Endothelial cell of umbilical vein (primary cell): ENCODE data around the gene ALG11. TPM values are rescaled to one million over a fixed set of nuclear protein-coding genes. Genes with fewer than 3 reads are reported as not detected.

ENCODE experiments used
- BruUV-seq: library from RNA; stranded (reverse); fragments of 400-500 nt; replicated peaks from 2 replicates; lab custom pipeline; 2021; lab: Mats Ljungman, UMichigan
- CTCF ChIA-PET: fragments of 300-600, 350-600 bp; sonication (Branson Sonifier 250); formaldehyde crosslinking; loops from one replicate; lab custom pipeline; 2021; ENCODE audit warnings: antibody characterized with exemption, inconsistent platforms; lab: Charles Lee
- POLR2A ChIA-PET: fragments of 300-600, 350-600 bp; sonication (Branson Sonifier 250); formaldehyde crosslinking; loops from one replicate; lab custom pipeline; 2021; ENCODE audit warnings: antibody characterized with exemption, inconsistent platforms; lab: Charles Lee
- DNase-seq: peaks from one replicate; pipeline ENCODE4 v3.0.0-alpha.2; 2011; ENCODE audit warnings: low read depth, low spot score
- FAIRE-seq: peaks from 2 replicates; lab custom pipeline; 2011; peaks lifted over from hg19 to GRCh38; lab: Jason Lieb, UNC
- H2AFZ ChIP-seq: 2 replicates; pipeline ENCODE4 v1.6.0; 2012; ENCODE audit warnings: low read depth, low read length, control low read depth, inconsistent platforms
- H3K27ac ChIP-seq: 2 replicates; pipeline ENCODE4 v1.5.1; 2011; ENCODE audit warnings: low read depth, mild to moderate bottlenecking, control low read depth, low read length, moderate library complexity; ENCODE audit not compliant: insufficient read depth
- H3K27me3 ChIP-seq, 2 experiments: 2 replicates each; pipeline versions ENCODE4 v1.6.0 to v1.6.1; 2011; ENCODE audit warnings: low read length in 2 of 2, mixed read lengths in 1 of 2; ENCODE audit not compliant: control insufficient read depth in 2 of 2, insufficient read depth in 2 of 2
- H3K36me3 ChIP-seq, 2 experiments: 2 replicates in 1 of 2; 3 replicates in 1 of 2; pipeline ENCODE4 v1.5.1; 2011; ENCODE audit warnings: low read length in 2 of 2, mild to moderate bottlenecking in 1 of 2, moderate library complexity in 1 of 2; ENCODE audit not compliant: control insufficient read depth in 2 of 2, insufficient read depth in 2 of 2; ENCODE audit errors: extremely low read depth in 1 of 2
- H3K4me1 ChIP-seq: 3 replicates; pipeline ENCODE4 v1.5.1; 2011; ENCODE audit warnings: mild to moderate bottlenecking, low read length; ENCODE audit not compliant: control insufficient read depth, insufficient read depth; ENCODE audit errors: extremely low read depth
- H3K4me2 ChIP-seq: 2 replicates; pipeline ENCODE4 v1.6.1; 2011; ENCODE audit warnings: low read length, control low read depth, mixed read lengths; ENCODE audit not compliant: insufficient read depth
- H3K4me3 ChIP-seq, 3 experiments: fragments of 200-600 bp in 1 of 3; sonication (generic), shearing (Covaris generic) in 1 of 3; replicated peaks in 1 of 3; 2 replicates each; pipeline ENCODE4 v1.5.1; 2011 to 2016; ENCODE audit warnings: control low read depth in 3 of 3, low read length in 3 of 3, mild to moderate bottlenecking in 2 of 3, inconsistent platforms in 1 of 3, low read depth in 1 of 3, moderate library complexity in 1 of 3; ENCODE audit not compliant: insufficient read depth in 1 of 3
- H3K79me2 ChIP-seq: 2 replicates; pipeline ENCODE4 v1.6.0; 2012; ENCODE audit warnings: low read length, inconsistent platforms; ENCODE audit not compliant: control insufficient read depth, insufficient read depth
- H3K9ac ChIP-seq: replicated peaks from 2 replicates; pipeline ENCODE3; 2011; ENCODE audit warnings: low read length, control low read depth; ENCODE audit not compliant: insufficient read depth; ENCODE audit errors: extremely low read depth
- H3K9me1 ChIP-seq: replicated peaks from 3 replicates; pipeline ENCODE4 v1.6.0; 2011; ENCODE audit warnings: mild to moderate bottlenecking, low read length; ENCODE audit not compliant: control insufficient read depth, insufficient read depth; ENCODE audit errors: extremely low read depth
- H3K9me3 ChIP-seq: replicated peaks from 2 replicates; pipeline ENCODE4 v1.5.1; 2012; ENCODE audit warnings: low read length, inconsistent platforms; ENCODE audit not compliant: control insufficient read depth, insufficient read depth
- H4K20me1 ChIP-seq: replicated peaks from 2 replicates; pipeline ENCODE3; 2011; ENCODE audit warnings: mild to moderate bottlenecking, low read length; ENCODE audit not compliant: control insufficient read depth, insufficient read depth; ENCODE audit errors: extremely low read depth
- CTCF ChIP-seq, 2 donors: IDR thresholded peaks; 1 replicate in 1 of 2; 2 replicates in 1 of 2; pipeline ENCODE4 v1.5.1; 2011; ENCODE audit warnings: low read length in 2 of 2, mild to moderate bottlenecking in 2 of 2, moderate library complexity in 2 of 2, control low read depth in 1 of 2, inconsistent platforms in 1 of 2, low read depth in 1 of 2; ENCODE audit not compliant: insufficient read depth in 1 of 2; ENCODE audit errors: extremely low read depth in 1 of 2
- EZH2 ChIP-seq: IDR thresholded peaks from 2 replicates; pipeline ENCODE4 v1.6.1; 2012; ENCODE audit warnings: borderline replicate concordance, low read depth, mild to moderate bottlenecking, moderate library complexity, low read length, inconsistent platforms; ENCODE audit not compliant: severe bottlenecking
- FOS ChIP-seq: IDR thresholded peaks from 2 replicates; pipeline ENCODE4 v1.6.1; 2011; ENCODE audit warnings: mild to moderate bottlenecking, low read length, moderate library complexity, borderline replicate concordance; ENCODE audit not compliant: insufficient read depth
- GATA2 ChIP-seq: IDR thresholded peaks from 2 replicates; pipeline ENCODE4 v1.7.0; 2011; ENCODE audit warnings: low read depth, mild to moderate bottlenecking, moderate library complexity, mixed read lengths, low read length; ENCODE audit not compliant: insufficient read length, insufficient read depth
- JUN ChIP-seq: IDR thresholded peaks from 2 replicates; pipeline ENCODE4 v1.6.1; 2011; ENCODE audit warnings: borderline replicate concordance, low read depth; ENCODE audit not compliant: insufficient read length, insufficient read depth
- MAX ChIP-seq: IDR thresholded peaks from 2 replicates; pipeline ENCODE4 v1.6.1; 2011; ENCODE audit not compliant: insufficient read depth, insufficient read length
- MYC ChIP-seq: IDR thresholded peaks from one replicate; pipeline ENCODE4 v1.6.1; 2011; ENCODE audit warnings: mild to moderate bottlenecking, low read depth, low read length
- POLR2A ChIP-seq: IDR thresholded peaks from 2 replicates; pipeline ENCODE4 v1.6.1; 2012; ENCODE audit warnings: low read depth, mild to moderate bottlenecking, control low read depth, low read length
- POLR2AphosphoS5 ChIP-seq: IDR thresholded peaks from 2 replicates; pipeline ENCODE4 v1.6.1; 2012; ENCODE audit warnings: low read depth, mild to moderate bottlenecking, control low read depth, low read length, moderate library complexity; ENCODE audit not compliant: insufficient read depth
- dilution Hi-C: fragments of 300-500 bp; cut with MboI; formaldehyde crosslinking; loops from one replicate; pipeline ENCODE4 v1.15.0; 2019; ENCODE audit warnings: low sequenced_read_pairs; ENCODE audit not compliant: extremely low pct_ligation_motif_present
- intact Hi-C: fragments of 100-400 bp; cut with micrococcal nuclease; formaldehyde crosslinking; loops from one replicate; pipeline ENCODE4 v1.10.0; 2022
- polyA plus RNA-seq, 4 experiments: library from polyadenylated mRNA; depleted of rRNA in 3 of 4; stranded (reverse) in 3 of 4; unstranded in 1 of 4; fragments of >200 nt; gene quantifications; 2 replicates each; pipeline versions ENCODE4 v1.2.1 to v1.2.3, GENCODE V29; 2011 to 2012; ENCODE audit warnings: missing spikeins in 1 of 4
- total RNA-seq: library from RNA; stranded (reverse); gene quantifications from 2 replicates; pipeline ENCODE4 v1.2.3, GENCODE V29; 2021

ALG11 gene
- total and polyA plus RNA-seq, 2 donors (not counting 3 experiments of a cell fraction or from before 2014, with no cell fraction given), result 6.5 to 31.0 TPM

- BruUV-seq, result no TSS peak
- Histone ChIP-seq H3K9ac (peak overlapping the region; percentile 27), H3K36me3 (no peaks in the 10 kb centered on the region), H2AFZ (no peak overlapping the region), H3K4me1 (peaks cover 13% of the 10 kb centered on the region), H3K27ac (peak overlapping the region; percentile 36), H4K20me1 (no peaks in the 10 kb centered on the region), H3K9me1 (no peaks in the 10 kb centered on the region), H3K27me3 (no peaks in the 10 kb centered on the region), H3K4me2 (peak overlapping the region; percentile 68), H3K9me3 (no peaks in the 10 kb centered on the region), H3K79me2 (no peaks in the 10 kb centered on the region), H3K4me3 (no peak overlapping the region)
- peak; percentile 72 for FAIRE-seq
- peak; percentile 68 for DNase-seq
- TF ChIP-seq POLR2AphosphoS5 (no peak), JUN (no peak), EZH2 (no peak), FOS (no peak), CTCF (IDR thresholded peaks at IDR 0.05; ENCODE audit: extremely low read depth in 1 of 2, insufficient read depth in 1 of 2, low read depth in 1 of 2, low read length in 2 of 2) (no peak), GATA2 (no peak), MYC (no peak), POLR2A (no peak), MAX (no peak)
- dilution Hi-C loops (no loop called here), intact Hi-C loops (loop anchor here (1.0 kb wide), 1 partner anchor 49 kb away; the partner anchor contains the start of gene ALG11)
- ChIA-PET CTCF (interaction anchor here (0.7 to 1.4 kb wide), 9 partner anchors 8 to 174 kb away, joined by 3 to 10 read pairs (median 5); no protein-coding TSS in a partner anchor), POLR2A (interaction anchor here (0.9 to 1.4 kb wide), 2 partner anchors 22 to 611 kb away, joined by 3 read pairs; no protein-coding TSS in a partner anchor)
Measured at GRCh38 chr13:52061587-52061986, 49.4 kb downstream of the ALG11 start.
